Parathyroid adenoma (tissue), 2 donors: Measurements from ENCODE around the gene ZNF296.
A peak's percentile ranks its signal among the peaks of the same experiment; 100 is the strongest.

Experiments used
- H2AFZ ChIP-seq: fragments of 300-600 bp; sonication (generic); one replicate; pipeline ENCODE4 v1.7.0; 2017; ENCODE audit warnings: antibody characterized with exemption, mild to moderate bottlenecking
- H3K27ac ChIP-seq: fragments of 300-600 bp; sonication (generic); one replicate; pipeline ENCODE4 v1.7.0; 2017
- H3K27me3 ChIP-seq: fragments of 300-600 bp; sonication (generic); one replicate; pipeline ENCODE4 v1.7.0; 2017; ENCODE audit warnings: low read length; ENCODE audit not compliant: control insufficient read depth, insufficient read depth
- H3K36me3 ChIP-seq: fragments of 300-600 bp; sonication (generic); one replicate; pipeline ENCODE4 v1.7.0; 2017; ENCODE audit warnings: low read length; ENCODE audit not compliant: control insufficient read depth, insufficient read depth
- H3K4me1 ChIP-seq: fragments of 300-600 bp; sonication (generic); one replicate; pipeline ENCODE4 v1.7.0; 2017; ENCODE audit warnings: control low read depth
- H3K4me2 ChIP-seq: fragments of 300-600 bp; sonication (generic); one replicate; pipeline ENCODE4 v1.7.0; 2017; ENCODE audit warnings: low read length
- H3K4me3 ChIP-seq: fragments of 300-600 bp; sonication (generic); one replicate; pipeline ENCODE4 v1.7.0; 2017; ENCODE audit warnings: low read depth, low read length
- H3K79me2 ChIP-seq: fragments of 300-600 bp; sonication (generic); one replicate; pipeline ENCODE4 v1.7.0; 2017; ENCODE audit warnings: control low read depth
- H3K9ac ChIP-seq: fragments of 300-600 bp; sonication (generic); one replicate; pipeline ENCODE4 v1.7.0; 2017; ENCODE audit warnings: mild to moderate bottlenecking
- H3K9me3 ChIP-seq: fragments of 300-600 bp; sonication (generic); one replicate; pipeline ENCODE4 v1.7.0; 2017; ENCODE audit warnings: low read length; ENCODE audit not compliant: control insufficient read depth
- TF ChIP-seq, protein P1 (sequence below): fragments of 300-600 bp; sonication (generic); IDR thresholded peaks from one replicate; pipeline ENCODE4 v1.7.0; 2017; ENCODE audit warnings: antibody characterized with exemption, mild to moderate bottlenecking
- donor health status: primary hyperparathyroidism.

ZNF296 gene

DNA sequence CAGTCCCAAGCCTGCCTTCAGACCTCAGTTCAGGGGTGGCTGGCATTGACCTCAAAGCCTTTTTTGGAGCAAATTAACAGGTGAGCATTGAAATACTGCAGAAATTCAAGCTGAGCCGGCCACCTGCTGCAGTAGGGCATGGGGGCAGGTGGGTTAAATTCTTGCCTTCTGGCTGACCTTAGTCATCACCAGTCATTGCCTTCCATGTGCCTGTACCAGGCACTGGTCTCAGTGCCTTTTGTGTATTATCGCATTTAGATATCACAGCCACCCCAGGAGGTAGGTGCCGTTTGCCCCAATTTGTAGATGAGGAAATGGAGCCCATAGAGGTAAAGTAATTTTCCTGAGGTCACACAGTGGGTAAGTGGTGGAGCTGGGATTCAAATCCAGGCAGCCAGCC, 23.9 kb upstream of the ZNF296 start:
- H3K27ac ChIP-seq: no peak overlapping the region
- TF ChIP-seq, protein P1, sequence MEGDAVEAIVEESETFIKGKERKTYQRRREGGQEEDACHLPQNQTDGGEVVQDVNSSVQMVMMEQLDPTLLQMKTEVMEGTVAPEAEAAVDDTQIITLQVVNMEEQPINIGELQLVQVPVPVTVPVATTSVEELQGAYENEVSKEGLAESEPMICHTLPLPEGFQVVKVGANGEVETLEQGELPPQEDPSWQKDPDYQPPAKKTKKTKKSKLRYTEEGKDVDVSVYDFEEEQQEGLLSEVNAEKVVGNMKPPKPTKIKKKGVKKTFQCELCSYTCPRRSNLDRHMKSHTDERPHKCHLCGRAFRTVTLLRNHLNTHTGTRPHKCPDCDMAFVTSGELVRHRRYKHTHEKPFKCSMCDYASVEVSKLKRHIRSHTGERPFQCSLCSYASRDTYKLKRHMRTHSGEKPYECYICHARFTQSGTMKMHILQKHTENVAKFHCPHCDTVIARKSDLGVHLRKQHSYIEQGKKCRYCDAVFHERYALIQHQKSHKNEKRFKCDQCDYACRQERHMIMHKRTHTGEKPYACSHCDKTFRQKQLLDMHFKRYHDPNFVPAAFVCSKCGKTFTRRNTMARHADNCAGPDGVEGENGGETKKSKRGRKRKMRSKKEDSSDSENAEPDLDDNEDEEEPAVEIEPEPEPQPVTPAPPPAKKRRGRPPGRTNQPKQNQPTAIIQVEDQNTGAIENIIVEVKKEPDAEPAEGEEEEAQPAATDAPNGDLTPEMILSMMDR: no peak

DNA sequence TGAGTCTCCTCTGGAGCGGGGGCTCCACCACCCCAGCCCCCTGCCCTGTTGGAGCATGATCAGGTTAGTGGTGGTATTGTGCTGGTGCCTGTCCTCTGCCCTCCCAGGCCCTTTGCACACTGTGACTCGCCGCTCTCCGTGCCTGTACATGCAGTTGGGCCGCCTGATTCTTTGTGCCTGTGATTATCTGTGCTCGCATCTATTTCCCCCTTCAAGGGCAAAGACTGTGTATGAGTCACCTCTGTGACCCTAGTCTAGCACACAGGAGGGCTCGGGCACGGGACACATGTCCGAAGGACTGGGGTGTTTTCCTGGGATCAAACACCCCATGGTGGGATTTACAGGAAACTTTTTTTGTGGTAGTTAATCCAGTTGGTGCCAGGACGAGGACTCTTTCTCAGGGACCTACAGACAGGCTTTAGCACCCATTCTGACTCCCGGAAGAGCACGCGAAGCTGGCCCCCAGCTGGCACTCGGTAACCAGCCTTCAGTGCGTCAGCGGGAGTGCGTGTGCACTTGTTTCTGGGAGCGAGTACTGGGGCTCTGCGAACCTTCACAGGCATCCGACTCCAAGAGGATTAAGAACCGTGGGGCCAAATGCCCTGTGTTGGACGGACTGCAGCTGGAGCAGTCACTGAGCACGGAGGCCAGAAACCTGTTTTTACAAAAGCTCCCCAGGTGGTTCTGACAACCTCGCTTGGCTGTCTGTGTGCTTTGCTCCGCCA, 23.4 kb upstream of the ZNF296 start:
- TF ChIP-seq, protein P1: no peak
- Histone ChIP-seq H2AFZ (no peak overlapping the region), H3K4me2 (peak overlapping the region; percentile 15), H3K9me3 (no peaks in the 10 kb centered on the region), H3K79me2 (peaks cover 87% of the 10 kb centered on the region), H3K4me1 (peaks cover 55% of the 10 kb centered on the region), H3K27me3 (no peaks in the 10 kb centered on the region), H3K36me3 (no peaks in the 10 kb centered on the region), H3K4me3 (no peak overlapping the region), H3K9ac (no peak overlapping the region), H3K27ac (peak overlapping the region; percentile 22)

More for the DNA sequence above, 23.9 kb upstream of the ZNF296 start:
- H3K9me3 ChIP-seq: no peaks in the 10 kb centered on the region
- H3K4me3 ChIP-seq: no peak overlapping the region
- H3K36me3 ChIP-seq: no peaks in the 10 kb centered on the region
- H2AFZ ChIP-seq: no peak overlapping the region
- H3K4me1 ChIP-seq: peaks cover 49% of the 10 kb centered on the region
- H3K9ac ChIP-seq: no peak overlapping the region
- H3K79me2 ChIP-seq: peaks cover 87% of the 10 kb centered on the region
- no peaks in the 10 kb centered on the region for H3K27me3 ChIP-seq
- H3K4me2 ChIP-seq: no peak overlapping the region

DNA sequence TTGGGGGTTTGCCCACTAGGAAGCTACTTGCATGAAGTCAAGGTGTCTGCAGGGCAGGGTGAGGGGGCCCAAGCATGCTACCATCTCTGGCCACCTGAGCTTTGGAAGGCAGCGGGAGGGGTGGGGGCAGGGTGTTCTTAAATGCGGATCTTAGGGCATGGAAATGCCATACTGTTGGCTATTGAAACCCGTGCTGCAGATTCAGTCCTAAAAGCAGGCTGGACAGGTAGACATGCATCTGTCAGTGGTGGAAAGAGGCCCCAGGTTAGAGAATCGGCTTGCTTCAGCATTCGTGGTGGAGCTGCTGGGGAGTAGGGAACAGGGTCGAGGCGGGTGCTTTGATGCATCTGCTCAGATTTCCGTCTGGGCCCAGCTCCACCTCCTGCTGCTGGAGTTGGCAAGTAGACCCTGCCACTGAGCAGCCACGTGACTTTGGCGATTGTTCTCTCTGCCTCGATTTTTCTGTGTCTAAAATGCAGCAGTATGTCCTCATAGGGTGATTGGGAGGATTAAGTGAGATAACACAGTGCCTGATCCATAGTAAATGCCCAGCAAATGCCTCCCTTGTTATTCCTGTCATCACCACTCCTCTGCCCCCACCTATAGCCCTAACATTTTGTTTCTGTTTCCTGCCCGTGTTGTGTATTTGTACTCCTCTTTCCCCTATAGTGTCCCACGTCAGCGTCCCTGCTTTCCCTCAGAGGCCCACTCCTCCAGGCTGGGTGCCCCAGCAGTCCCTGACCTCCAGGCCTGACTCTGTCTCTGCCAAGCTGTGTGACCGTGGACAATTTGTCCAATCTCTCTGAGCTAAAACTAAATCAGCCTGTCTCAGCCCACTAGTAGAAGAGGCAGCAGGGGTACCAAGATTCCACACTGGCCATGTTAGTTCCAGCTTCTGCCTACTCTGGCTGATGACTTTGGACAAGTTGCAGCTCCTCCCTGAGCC, 22.5 kb upstream of the ZNF296 start:
- Histone ChIP-seq H3K27me3 (no peaks in the 10 kb centered on the region), H3K4me1 (peaks cover 56% of the 10 kb centered on the region), H2AFZ (no peak overlapping the region), H3K79me2 (peaks cover 87% of the 10 kb centered on the region), H3K36me3 (no peaks in the 10 kb centered on the region), H3K4me2 (peak overlapping the region; percentile 8), H3K9ac (no peak overlapping the region), H3K9me3 (no peaks in the 10 kb centered on the region), H3K27ac (peak overlapping the region; percentile 12), H3K4me3 (no peak overlapping the region)
- TF ChIP-seq, protein P1: no peak

DNA sequence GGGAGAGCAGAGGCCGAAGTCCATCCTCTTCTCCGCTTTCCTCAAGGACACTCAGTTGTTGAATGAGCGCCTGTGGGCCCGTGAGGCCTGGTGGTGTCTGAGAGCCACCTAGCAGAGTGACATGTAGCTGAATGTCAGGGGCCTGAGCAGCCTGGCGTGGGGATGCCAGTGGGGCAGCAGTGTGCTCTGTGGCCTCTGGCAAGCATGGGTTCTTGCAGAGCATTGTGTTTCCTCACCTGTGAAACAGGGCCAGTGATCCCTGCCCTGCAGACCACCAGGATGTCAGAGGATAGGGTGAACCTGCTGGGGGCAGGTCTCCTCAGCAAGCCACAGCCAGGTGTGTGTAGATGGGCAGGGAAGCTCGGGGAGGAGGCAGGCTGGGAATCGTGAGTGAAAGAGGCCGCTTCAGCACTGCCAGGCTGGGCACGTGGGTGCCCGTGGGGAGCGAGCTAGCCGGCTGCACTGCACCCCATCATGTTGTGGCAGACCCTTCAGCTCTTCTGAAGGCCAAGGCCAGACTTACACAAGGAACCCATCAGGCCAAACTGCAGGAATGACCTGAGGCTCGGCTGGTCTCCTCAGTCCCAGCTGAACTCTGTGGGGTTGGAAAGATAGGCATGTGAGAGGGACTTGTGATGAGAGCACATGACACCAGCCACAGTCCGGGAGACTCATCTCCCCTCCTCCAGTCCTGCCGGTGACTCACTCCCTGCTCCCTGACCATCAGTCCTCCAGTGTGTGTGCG, 21.7 kb upstream of the ZNF296 start:
- peak overlapping the region; percentile 12 for H3K27ac ChIP-seq
- H3K79me2 ChIP-seq: peaks cover 87% of the 10 kb centered on the region
- no peak overlapping the region for H3K4me3 ChIP-seq
- no peak overlapping the region for H2AFZ ChIP-seq
- H3K36me3 ChIP-seq: no peaks in the 10 kb centered on the region
- H3K4me1 ChIP-seq: peaks cover 53% of the 10 kb centered on the region
- no peaks in the 10 kb centered on the region for H3K27me3 ChIP-seq
- peak overlapping the region; percentile 8 for H3K4me2 ChIP-seq
- TF ChIP-seq, protein P1: no peak
- H3K9ac ChIP-seq: no peak overlapping the region
- no peaks in the 10 kb centered on the region for H3K9me3 ChIP-seq
